HG03432 (cell line): ENCODE measurements around the gene FECH.
"Not testable (repeated sequence)": the region's sequence is repeated elsewhere in the genome, so short reads cannot be mapped to it uniquely, and the experiment has no call there.

Experiments
- ATAC-seq: cut with Tn5 transposase; IDR thresholded peaks from one replicate; pipeline ENCODE4 v1.9.1; 2021; ENCODE audit warnings: mild to moderate bottlenecking, moderate library complexity; ENCODE audit not compliant: unreplicated experiment

FECH gene

GRCh38 chr18:57533868-57534510 is 52.5 kb downstream of the FECH start:
- ATAC-seq, result no peak

- no peak for ATAC-seq
Measured at GRCh38 chr18:57533006-57533867, 53.3 kb downstream of the FECH start.

- no peak for ATAC-seq
Measured at GRCh38 chr18:57529151-57529550, 57.4 kb downstream of the FECH start.

- no peak for ATAC-seq
Measured at GRCh38 chr18:57527556-57528229, 58.8 kb downstream of the FECH start.

GRCh38 chr18:57523171-57523956 is 63.1 kb downstream of the FECH start:
- no peak for ATAC-seq

GRCh38 chr18:57522348-57522747 is 64.2 kb downstream of the FECH start:
- not testable (repeated sequence) for ATAC-seq

GRCh38 chr18:57519668-57520424 is 66.7 kb downstream of the FECH start:
- no peak for ATAC-seq

- no peak for ATAC-seq
Measured at GRCh38 chr18:57518533-57518932, 68.0 kb downstream of the FECH start.

GRCh38 chr18:57516056-57516455 is 70.4 kb downstream of the FECH start:
- ATAC-seq, result no peak

GRCh38 chr18:57505231-57505630 is 81.3 kb downstream of the FECH start:
- no peak for ATAC-seq

GRCh38 chr18:57502624-57503023 is 83.9 kb downstream of the FECH start:
- ATAC-seq, result no peak

GRCh38 chr18:57498682-57499256 is 87.7 kb downstream of the FECH start:
- no peak for ATAC-seq
